K562 (cell line): ENCODE measurements around the gene NDUFB7. TPM values are rescaled to one million over a fixed set of nuclear protein-coding genes. Genes with fewer than 3 reads are reported as not detected.

Experiments used
- BCOR ChIP-seq: fragments of 450-650 bp; IDR thresholded peaks from 2 replicates; pipeline ENCODE4 v1.6.1; 2016
- CHD2 ChIP-seq: IDR thresholded peaks from 2 replicates; pipeline ENCODE4 v1.6.1; 2011; ENCODE audit warnings: low read depth, low read length
- FOSL1 ChIP-seq: fragments of 200-800 bp; sonication (Bioruptor generic); conservative IDR thresholded peaks from 2 replicates; pipeline ENCODE4 v1.6.1; 2016; ENCODE audit warnings: missing genetic modification characterization, missing compliant biosample characterization
- HDAC1 ChIP-seq, 2 experiments: fragments of 450-650 bp; IDR thresholded peaks; 2 replicates each; pipeline ENCODE4 v1.6.1; 2016 to 2017; ENCODE audit warnings: inconsistent platforms in 1 of 2, mild to moderate bottlenecking in 1 of 2, moderate library complexity in 1 of 2
- MED1 ChIP-seq: sonication (generic); formaldehyde crosslinking; IDR thresholded peaks from 2 replicates; pipeline ENCODE4 v1.8.1; 2023; ENCODE audit warnings: missing genetic modification reagents, borderline replicate concordance
- MNT ChIP-seq, 2 experiments: fragments of 450-650 bp; conservative IDR thresholded peaks; 2 replicates each; pipeline ENCODE4 v1.6.1; 2017; ENCODE audit warnings: mild to moderate bottlenecking in 2 of 2, moderate library complexity in 2 of 2
- NR1H2 ChIP-seq: sonication (generic); formaldehyde crosslinking; IDR thresholded peaks from 2 replicates; pipeline ENCODE4 v1.4.0; 2020; ENCODE audit warnings: mild to moderate bottlenecking, missing genetic modification reagents
- RBM22 ChIP-seq: fragments of 200-400 bp; formaldehyde crosslinking; IDR thresholded peaks from 2 replicates; pipeline ENCODE4 v1.6.1; 2018; ENCODE audit warnings: low read length, low read depth; ENCODE audit not compliant: poor library complexity, severe bottlenecking
- RCOR1 ChIP-seq, 2 experiments: IDR thresholded peaks; 2 replicates each; pipeline ENCODE4 v1.6.1; 2012; ENCODE audit warnings: low read depth in 2 of 2, low read length in 2 of 2, borderline replicate concordance in 1 of 2, improper control_type of control experiment in 1 of 2
- SRSF3 ChIP-seq: fragments of 200-400 bp; formaldehyde crosslinking; IDR thresholded peaks from 2 replicates; pipeline ENCODE4 v1.6.1; 2016; ENCODE audit warnings: mild to moderate bottlenecking, low read length, moderate library complexity; ENCODE audit not compliant: insufficient read depth
- ZFPM2 ChIP-seq: fragments of 250-450 bp; sonication (Bioruptor Pico); IDR thresholded peaks from 2 replicates; pipeline ENCODE4 v1.5.1; 2022; ENCODE audit warnings: mild to moderate bottlenecking
- ZKSCAN8 ChIP-seq: fragments of 200-800 bp; sonication (Bioruptor generic); IDR thresholded peaks from 2 replicates; pipeline ENCODE4 v1.6.1; 2016; ENCODE audit warnings: missing genetic modification characterization, missing compliant biosample characterization
- ZNF644 ChIP-seq: fragments of 200-800 bp; sonication (Bioruptor generic); IDR thresholded peaks from 2 replicates; pipeline ENCODE4 v1.6.1; 2016; ENCODE audit warnings: low read depth, missing genetic modification characterization, missing compliant biosample characterization
- ZSCAN32 ChIP-seq: fragments of 450-650 bp; formaldehyde crosslinking; IDR thresholded peaks from 2 replicates; pipeline ENCODE4 v1.4.0; 2020; ENCODE audit warnings: mild to moderate bottlenecking, moderate library complexity
- polyA plus RNA-seq, 8 experiments: library from polyadenylated mRNA; depleted of rRNA in 4 of 8; stranded (reverse) in 5 of 8; unstranded in 3 of 8; fragments of >200 nt; fragmentation: Nextera tagmentation in 2 of 8; fragmentation: Illumina TruSeq in 1 of 8; extraction: Ambion mirVana in 2 of 8; extraction: Trizol in 1 of 8; gene quantifications; 2 replicates each; pipeline versions ENCODE4 v1.2.1 to v1.2.3, GENCODE V29; 2011 to 2014; ENCODE audit warnings: inconsistent platforms in 1 of 8, missing spikeins in 1 of 8
- total RNA-seq, 7 experiments: library from RNA; depleted of rRNA in 6 of 7; stranded (reverse); fragments of >200 nt in 6 of 7; fragmentation: Illumina TruSeq in 2 of 7; extraction: Trizol in 2 of 7; gene quantifications; 2 replicates each; pipeline versions ENCODE4 v1.2.1 to v1.2.3, GENCODE V29; 2011 to 2021; ENCODE audit warnings: low replicate concordance in 1 of 7
- TF ChIP-seq, protein P1 (sequence below): fragments of 250-450 bp; sonication (Bioruptor Pico); IDR thresholded peaks from 2 replicates; pipeline ENCODE4 v1.4.0; 2020; ENCODE audit warnings: borderline replicate concordance
- TF ChIP-seq, protein P2 (sequence below): fragments of 200-800 bp; sonication (Bioruptor generic); IDR thresholded peaks from 2 replicates; pipeline ENCODE4 v1.6.1; 2017; ENCODE audit warnings: missing genetic modification characterization, missing compliant biosample characterization
- TF ChIP-seq, protein P3 (sequence below), 2 experiments: fragments of 450-650 bp; IDR thresholded peaks; 2 replicates each; pipeline ENCODE4 v1.6.1; 2018; ENCODE audit warnings: mild to moderate bottlenecking in 2 of 2, low read depth in 1 of 2; ENCODE audit not compliant: partially characterized antibody in 2 of 2

NDUFB7 gene
- total and polyA plus RNA-seq, 9 of the 15 experiments (the other 6 are each of a cell fraction or from before 2014, with no cell fraction given): 14.9 to 842 (median 137) TPM

DNA sequence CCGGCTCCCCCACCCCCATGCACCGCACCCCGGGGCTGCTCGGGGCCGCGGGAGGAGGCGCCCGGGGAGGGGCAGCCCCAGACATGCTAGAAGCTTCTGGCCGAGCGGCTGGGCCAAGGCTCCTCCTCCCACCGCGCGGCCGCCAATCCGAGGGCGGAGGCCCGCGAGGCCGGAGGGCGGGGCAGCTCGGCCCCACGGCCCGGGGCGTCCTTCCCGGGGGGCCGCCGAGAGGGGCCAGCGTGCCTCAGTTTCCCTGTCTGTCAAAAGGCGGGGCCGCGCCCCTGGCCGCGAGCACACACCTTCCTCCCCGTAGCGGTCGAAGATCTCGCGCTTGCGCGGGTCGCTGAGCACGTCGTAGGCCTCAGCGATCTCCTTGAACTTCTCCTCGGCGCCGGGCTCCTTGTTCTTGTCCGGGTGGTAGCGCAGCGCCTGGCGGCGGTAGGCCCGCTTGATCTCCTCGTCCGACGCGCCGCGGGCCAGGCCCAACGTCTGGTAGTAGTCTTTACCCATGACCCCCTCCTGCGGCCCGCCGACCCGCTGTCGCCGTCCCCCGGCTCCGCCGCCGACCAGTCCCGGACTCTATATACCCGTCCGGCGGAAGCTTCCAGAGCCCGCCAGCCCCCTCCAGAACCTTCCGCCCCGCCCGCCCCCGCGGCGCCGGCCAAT, 53.9 kb downstream of the NDUFB7 start, which contains the start of gene DNAJB1 (continued):
- TF ChIP-seq, protein P1, sequence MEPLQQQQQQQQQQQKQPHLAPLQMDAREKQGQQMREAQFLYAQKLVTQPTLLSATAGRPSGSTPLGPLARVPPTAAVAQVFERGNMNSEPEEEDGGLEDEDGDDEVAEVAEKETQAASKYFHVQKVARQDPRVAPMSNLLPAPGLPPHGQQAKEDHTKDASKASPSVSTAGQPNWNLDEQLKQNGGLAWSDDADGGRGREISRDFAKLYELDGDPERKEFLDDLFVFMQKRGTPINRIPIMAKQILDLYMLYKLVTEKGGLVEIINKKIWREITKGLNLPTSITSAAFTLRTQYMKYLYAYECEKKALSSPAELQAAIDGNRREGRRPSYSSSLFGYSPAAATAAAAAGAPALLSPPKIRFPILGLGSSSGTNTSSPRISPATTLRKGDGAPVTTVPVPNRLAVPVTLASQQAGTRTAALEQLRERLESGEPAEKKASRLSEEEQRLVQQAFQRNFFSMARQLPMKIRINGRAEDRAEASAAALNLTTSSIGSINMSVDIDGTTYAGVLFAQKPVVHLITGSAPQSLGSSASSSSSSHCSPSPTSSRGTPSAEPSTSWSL (CRISPR knock-in tag): no peak
- no peak for TF ChIP-seq SRSF3
- TF ChIP-seq RBM22: peak; percentile 87
- TF ChIP-seq CHD2: no peak
- peak; percentile 15 to 79; a peak in 2 of 4 replicates for TF ChIP-seq MNT (conservative IDR thresholded peaks at IDR 0.05)
- TF ChIP-seq NR1H2 (CRISPR knock-in tag): 0 out of 2 replicates have a peak, but pooled peaks have one; percentile 53
- no peak for TF ChIP-seq RCOR1 (IDR thresholded peaks at IDR 0.05; ENCODE audit: borderline replicate concordance in 1 of 2, low read depth in 2 of 2, low read length in 2 of 2)
- 0 out of 2 replicates have a peak, but pooled peaks have one; percentile 17 for TF ChIP-seq FOSL1 (tag)
- peak; percentile 92 for TF ChIP-seq BCOR
- no peak for TF ChIP-seq ZKSCAN8 (CRISPR knock-in tag)
- no peak for TF ChIP-seq ZFPM2
- TF ChIP-seq ZNF644 (tag): no peak
- TF ChIP-seq MED1: no peak
- peak in 1 of 2 experiments; percentile 86; a peak in 2 of 4 replicates for TF ChIP-seq HDAC1 (IDR thresholded peaks at IDR 0.05)
- TF ChIP-seq ZSCAN32: no peak
- TF ChIP-seq, protein P2, sequence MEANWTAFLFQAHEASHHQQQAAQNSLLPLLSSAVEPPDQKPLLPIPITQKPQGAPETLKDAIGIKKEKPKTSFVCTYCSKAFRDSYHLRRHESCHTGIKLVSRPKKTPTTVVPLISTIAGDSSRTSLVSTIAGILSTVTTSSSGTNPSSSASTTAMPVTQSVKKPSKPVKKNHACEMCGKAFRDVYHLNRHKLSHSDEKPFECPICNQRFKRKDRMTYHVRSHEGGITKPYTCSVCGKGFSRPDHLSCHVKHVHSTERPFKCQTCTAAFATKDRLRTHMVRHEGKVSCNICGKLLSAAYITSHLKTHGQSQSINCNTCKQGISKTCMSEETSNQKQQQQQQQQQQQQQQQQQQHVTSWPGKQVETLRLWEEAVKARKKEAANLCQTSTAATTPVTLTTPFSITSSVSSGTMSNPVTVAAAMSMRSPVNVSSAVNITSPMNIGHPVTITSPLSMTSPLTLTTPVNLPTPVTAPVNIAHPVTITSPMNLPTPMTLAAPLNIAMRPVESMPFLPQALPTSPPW: peak; percentile 96
- TF ChIP-seq, protein P3, sequence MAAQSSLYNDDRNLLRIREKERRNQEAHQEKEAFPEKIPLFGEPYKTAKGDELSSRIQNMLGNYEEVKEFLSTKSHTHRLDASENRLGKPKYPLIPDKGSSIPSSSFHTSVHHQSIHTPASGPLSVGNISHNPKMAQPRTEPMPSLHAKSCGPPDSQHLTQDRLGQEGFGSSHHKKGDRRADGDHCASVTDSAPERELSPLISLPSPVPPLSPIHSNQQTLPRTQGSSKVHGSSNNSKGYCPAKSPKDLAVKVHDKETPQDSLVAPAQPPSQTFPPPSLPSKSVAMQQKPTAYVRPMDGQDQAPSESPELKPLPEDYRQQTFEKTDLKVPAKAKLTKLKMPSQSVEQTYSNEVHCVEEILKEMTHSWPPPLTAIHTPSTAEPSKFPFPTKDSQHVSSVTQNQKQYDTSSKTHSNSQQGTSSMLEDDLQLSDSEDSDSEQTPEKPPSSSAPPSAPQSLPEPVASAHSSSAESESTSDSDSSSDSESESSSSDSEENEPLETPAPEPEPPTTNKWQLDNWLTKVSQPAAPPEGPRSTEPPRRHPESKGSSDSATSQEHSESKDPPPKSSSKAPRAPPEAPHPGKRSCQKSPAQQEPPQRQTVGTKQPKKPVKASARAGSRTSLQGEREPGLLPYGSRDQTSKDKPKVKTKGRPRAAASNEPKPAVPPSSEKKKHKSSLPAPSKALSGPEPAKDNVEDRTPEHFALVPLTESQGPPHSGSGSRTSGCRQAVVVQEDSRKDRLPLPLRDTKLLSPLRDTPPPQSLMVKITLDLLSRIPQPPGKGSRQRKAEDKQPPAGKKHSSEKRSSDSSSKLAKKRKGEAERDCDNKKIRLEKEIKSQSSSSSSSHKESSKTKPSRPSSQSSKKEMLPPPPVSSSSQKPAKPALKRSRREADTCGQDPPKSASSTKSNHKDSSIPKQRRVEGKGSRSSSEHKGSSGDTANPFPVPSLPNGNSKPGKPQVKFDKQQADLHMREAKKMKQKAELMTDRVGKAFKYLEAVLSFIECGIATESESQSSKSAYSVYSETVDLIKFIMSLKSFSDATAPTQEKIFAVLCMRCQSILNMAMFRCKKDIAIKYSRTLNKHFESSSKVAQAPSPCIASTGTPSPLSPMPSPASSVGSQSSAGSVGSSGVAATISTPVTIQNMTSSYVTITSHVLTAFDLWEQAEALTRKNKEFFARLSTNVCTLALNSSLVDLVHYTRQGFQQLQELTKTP (IDR thresholded peaks at IDR 0.05; ENCODE audit: low read depth in 1 of 2, partially characterized antibody in 2 of 2): no peak
